D721Med (cell line): Measurements from ENCODE around the gene ESR2.

Source experiments
- DNase-seq: peaks from one replicate; pipeline ENCODE4 v3.0.0; 2011; ENCODE audit warnings: low spot score; ENCODE audit not compliant: insufficient read length
- FAIRE-seq: peaks from 2 replicates; lab custom pipeline; 2011; peaks lifted over from hg19 to GRCh38; lab: Jason Lieb, UNC
- CTCF ChIP-seq: IDR thresholded peaks from 2 replicates; pipeline ENCODE4 v1.5.1; 2012; ENCODE audit warnings: mild to moderate bottlenecking, control low read depth; ENCODE audit not compliant: insufficient read depth; ENCODE audit errors: missing control alignments

Gene ESR2

GRCh38 chr14:64265222-64265621 lies 28.9 kb downstream of the ESR2 start:
- no peak for FAIRE-seq
- DNase-seq, result no peak
- TF ChIP-seq CTCF, result no peak

GRCh38 chr14:64260418-64260817 lies 33.8 kb downstream of the ESR2 start:
- no peak for TF ChIP-seq CTCF
- no peak for FAIRE-seq

GRCh38 chr14:64255756-64256155 lies 38.4 kb downstream of the ESR2 start:
- FAIRE-seq, result no peak

More at GRCh38 chr14:64260418-64260817, 33.8 kb downstream of the ESR2 start:
- DNase-seq, result no peak

GRCh38 chr14:64253672-64254071 lies 40.5 kb downstream of the ESR2 start:
- DNase-seq (no peak), FAIRE-seq (no peak)
- TF ChIP-seq CTCF, result no peak

More at GRCh38 chr14:64255756-64256155, 38.4 kb downstream of the ESR2 start:
- TF ChIP-seq CTCF, result no peak
- DNase-seq, result no peak

GRCh38 chr14:64249363-64249762 lies 44.8 kb downstream of the ESR2 start:
- TF ChIP-seq CTCF, result no peak
- DNase-seq (no peak), FAIRE-seq (no peak)

- FAIRE-seq, result no peak
- TF ChIP-seq CTCF, result no peak
- no peak for DNase-seq
These were observed 45.5 kb downstream of the ESR2 start for GRCh38 chr14:64248689-64249088.

GRCh38 chr14:64247195-64247594 lies 47.0 kb downstream of the ESR2 start:
- FAIRE-seq (no peak), DNase-seq (no peak)
- no peak for TF ChIP-seq CTCF
